NCI-H2227 treated with DMSO at 0.1 percent for 48 hours (cell line): ENCODE measurements around the gene EID1.
"Not testable (repeated sequence)": the region's sequence is repeated elsewhere in the genome, so short reads cannot be mapped to it uniquely, and the experiment has no call there.

Experiments used
- DNase-seq: peaks from one replicate; lab custom pipeline; 2025; lab: John Stamatoyannopoulos, UW

Gene EID1

GRCh38 chr15:48869966-48870365 lies 8.0 kb upstream of the EID1 start:
- DNase-seq = no peak

- DNase-seq = no peak
Observed at GRCh38 chr15:48871542-48871941, 6.4 kb upstream of the EID1 start.

- DNase-seq = no peak
Observed at GRCh38 chr15:48872632-48873031, 5.3 kb upstream of the EID1 start.

- DNase-seq = no peak
Observed at GRCh38 chr15:48875241-48875960, 2.5 kb upstream of the EID1 start.

GRCh38 chr15:48876057-48876456 lies 1.9 kb upstream of the EID1 start:
- no peak for DNase-seq

GRCh38 chr15:48880070-48880634 lies 2.2 kb downstream of the EID1 start:
- DNase-seq = no peak

GRCh38 chr15:48883699-48884098 lies 5.8 kb downstream of the EID1 start:
- no peak for DNase-seq

GRCh38 chr15:48887144-48887543 lies 9.2 kb downstream of the EID1 start:
- no peak for DNase-seq

- DNase-seq = no peak
Observed at GRCh38 chr15:48888191-48888590, 10.3 kb downstream of the EID1 start.

GRCh38 chr15:48888836-48889235 lies 10.9 kb downstream of the EID1 start:
- no peak for DNase-seq

- DNase-seq = no peak
Observed at GRCh38 chr15:48889925-48890324, 12.0 kb downstream of the EID1 start.

GRCh38 chr15:48890375-48890972 lies 12.5 kb downstream of the EID1 start:
- no peak for DNase-seq

- no peak for DNase-seq
Observed at GRCh38 chr15:48891232-48891765, 13.4 kb downstream of the EID1 start.

GRCh38 chr15:48893311-48893710 lies 15.4 kb downstream of the EID1 start:
- DNase-seq = no peak

GRCh38 chr15:48896869-48897814 lies 19.2 kb downstream of the EID1 start:
- DNase-seq = peak; percentile 44

GRCh38 chr15:48898032-48898431 lies 20.1 kb downstream of the EID1 start:
- no peak for DNase-seq

- DNase-seq = no peak
Observed at GRCh38 chr15:48898446-48898845, 20.5 kb downstream of the EID1 start.

- no peak for DNase-seq
Observed at GRCh38 chr15:48899793-48900192, 21.9 kb downstream of the EID1 start.

- no peak for DNase-seq
Observed at GRCh38 chr15:48904758-48905157, 26.8 kb downstream of the EID1 start.

- DNase-seq = no peak
Observed at GRCh38 chr15:48905216-48905615, 27.3 kb downstream of the EID1 start.

- DNase-seq = no peak
Observed at GRCh38 chr15:48905847-48906246, 27.9 kb downstream of the EID1 start.

GRCh38 chr15:48909313-48909712 lies 31.4 kb downstream of the EID1 start:
- DNase-seq = not testable (repeated sequence)
